GM19240 (cell line): ENCODE measurements around the gene KLHL13.
"Not testable (repeated sequence)": the region's sequence is repeated elsewhere in the genome, so short reads cannot be mapped to it uniquely, and the experiment has no call there.

Source experiments
- DNase-seq: peaks from one replicate; pipeline ENCODE4 v3.0.0; 2011; ENCODE audit warnings: low spot score; ENCODE audit not compliant: insufficient read length

KLHL13 gene

DNA sequence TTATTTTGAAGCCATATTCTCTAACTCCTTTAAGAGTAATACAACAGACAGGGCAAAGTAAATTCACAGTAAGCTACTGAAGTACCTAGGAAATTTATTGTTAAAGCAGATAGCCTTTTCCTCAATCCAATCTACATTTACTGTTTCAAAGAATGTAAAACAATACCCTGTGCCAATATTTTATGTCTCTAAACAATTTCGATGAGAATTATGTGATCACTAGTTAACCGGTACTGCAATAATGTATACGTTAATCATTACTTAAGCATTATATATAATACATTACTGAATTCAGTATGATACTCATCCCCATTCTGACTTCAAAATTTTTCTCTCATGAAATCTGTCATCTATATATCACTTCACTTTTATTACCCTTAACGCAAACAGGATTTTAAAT, 28.5 kb downstream of the KLHL13 start:
- no peak for DNase-seq

DNA sequence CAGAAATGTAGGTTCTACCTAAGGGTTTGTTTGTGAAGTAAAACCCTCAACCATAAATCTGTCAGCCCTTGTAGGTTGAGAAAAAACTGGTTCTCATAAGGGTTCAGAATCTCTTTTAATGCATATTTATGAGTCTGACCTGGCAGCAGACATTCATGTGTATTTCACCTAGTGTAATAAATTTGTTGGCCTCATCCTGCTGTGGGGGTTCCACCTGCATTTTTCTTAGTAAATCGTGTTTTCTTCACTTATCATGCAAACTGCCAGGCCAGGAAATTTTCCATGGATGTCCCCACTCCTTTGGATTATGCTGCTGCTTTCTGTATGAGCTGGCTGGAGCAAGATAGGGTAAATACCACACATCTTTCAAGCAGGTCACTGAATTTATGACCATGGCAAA, 42.4 kb downstream of the KLHL13 start:
- DNase-seq, result no peak

DNA sequence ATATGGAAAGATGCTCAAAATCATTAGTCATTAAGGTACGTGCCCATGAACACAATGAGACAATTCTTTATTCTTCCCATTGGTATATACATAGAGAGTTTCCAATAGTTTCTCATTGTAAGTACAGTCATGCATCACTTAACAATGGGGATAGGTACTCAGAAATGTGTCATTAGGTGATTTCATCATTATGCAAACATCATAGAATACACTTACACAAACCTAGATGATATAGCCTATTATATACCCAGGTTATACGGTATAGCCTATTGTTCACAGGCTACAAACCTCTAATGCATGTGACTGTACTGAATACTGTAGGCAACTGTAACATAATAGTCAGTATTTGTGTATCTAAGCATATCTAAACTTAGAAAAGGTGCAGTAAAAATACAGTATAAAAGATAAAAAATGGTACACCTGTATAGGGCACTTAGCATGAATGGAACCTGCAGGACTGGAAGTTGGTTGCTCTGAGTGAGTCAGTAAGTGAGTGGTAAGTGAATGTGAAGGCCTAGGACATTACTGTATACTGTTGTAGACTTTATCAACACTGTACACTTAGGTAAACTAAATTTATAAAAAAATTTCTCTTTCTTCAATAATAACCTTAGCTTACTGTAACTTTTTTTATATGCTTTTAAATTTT, 49.6 kb downstream of the KLHL13 start:
- DNase-seq, result no peak

DNA sequence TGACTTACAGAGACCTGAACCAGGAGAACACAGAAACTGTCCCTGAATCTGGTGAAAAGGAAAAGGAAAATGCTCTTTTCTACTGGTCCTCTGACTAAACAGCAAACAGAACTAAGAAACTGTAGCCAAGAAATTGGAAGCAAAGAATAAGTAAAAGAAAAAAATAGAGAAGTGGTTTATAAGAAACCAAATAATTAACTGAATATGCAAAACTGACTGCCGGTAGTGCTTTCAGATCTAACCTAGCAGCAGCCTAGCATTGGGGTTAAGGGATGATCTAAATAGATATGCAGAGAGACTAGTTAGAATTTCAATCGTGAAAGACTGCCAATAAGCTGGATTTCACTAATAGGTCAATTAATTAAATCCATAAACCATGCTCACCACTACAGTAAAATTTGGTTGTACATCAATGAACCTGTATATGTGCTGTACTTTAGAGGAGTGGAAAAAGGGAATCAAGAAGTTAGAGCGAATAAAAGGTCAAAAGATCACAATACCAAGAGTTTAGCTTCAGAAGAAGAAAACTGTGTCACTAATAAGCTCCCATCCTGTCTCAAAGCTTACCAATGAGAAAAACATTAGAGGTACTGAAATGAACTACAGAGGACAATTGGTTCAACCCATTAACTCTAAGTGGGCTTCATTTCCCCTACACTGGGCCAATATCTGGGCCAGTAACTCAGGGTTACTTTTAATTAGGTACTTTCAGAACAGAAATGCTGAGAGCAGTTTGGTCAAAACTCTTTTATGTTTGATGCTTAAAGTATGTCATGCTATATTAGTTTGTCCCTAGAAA, 53.6 kb downstream of the KLHL13 start:
- DNase-seq, result no peak

DNA sequence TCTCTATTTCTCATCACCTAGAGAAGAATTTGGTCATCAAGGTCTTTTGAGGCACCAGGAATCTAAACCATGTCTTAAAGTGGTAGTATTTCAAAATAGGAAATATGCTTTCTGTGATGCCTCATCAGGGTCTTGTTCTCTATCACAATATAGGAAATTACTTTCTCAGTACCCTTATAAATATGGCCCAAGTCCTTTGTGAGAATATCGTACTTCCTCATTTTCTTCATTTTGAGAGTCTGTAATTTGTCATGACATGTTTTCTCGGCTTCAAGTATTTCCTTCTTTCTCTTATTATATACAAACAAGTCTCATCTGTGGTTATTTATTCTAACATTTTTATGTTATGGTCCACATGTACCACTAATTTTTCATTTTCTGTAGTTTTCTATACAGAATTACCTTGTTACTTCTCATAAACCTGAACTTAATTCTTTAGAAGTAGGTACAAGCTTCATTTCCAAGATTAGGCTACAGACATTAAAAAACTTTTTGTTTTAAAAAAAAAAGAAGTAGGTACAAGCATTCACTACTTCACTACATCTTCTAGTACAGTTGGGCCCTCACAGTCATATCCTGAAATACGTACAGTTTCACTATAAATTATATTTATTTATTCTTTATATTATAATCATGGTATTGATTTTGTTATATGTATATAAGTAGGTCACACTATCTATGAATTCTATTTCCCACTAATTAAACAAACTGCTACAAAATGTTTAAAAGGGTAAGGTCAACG, 54.4 kb downstream of the KLHL13 start:
- DNase-seq, result no peak

DNA sequence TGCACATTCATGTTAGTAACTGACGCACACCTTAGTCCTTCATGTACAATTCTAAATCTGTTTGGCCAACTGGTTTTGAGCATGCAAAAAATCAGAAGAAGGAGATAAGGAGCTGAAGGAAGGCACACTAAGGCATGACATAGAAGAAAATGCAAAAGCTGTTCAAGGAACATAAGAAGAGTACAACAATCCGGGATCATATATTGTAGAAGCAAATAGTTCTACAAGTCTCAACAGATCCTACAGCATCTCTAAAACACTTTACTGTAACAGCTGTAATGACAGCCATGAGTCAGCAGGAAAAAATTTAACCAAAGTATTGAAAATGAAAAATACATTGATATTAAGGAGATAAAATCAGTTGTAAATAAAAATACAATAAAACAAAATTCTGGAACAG, 57.7 kb downstream of the KLHL13 start:
- no peak for DNase-seq

DNA sequence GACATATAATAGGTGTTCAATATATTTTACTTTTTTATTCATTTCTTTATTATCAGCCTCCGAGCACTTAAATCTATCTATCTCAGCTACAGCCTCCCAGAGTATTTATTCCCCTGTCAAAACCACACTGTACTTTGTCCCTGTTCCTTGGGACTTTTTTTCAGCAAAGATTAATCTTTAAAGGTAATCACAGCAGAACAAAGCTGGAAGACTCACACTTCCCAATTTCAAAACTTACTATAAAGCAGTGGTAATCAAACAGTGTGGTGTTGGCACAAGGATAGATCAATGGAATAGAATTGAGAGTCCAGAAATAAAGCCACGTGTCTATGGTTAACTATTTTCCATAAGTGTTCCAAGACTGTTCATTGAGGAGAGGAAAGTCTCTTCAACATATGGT, 59.7 kb downstream of the KLHL13 start:
- DNase-seq, result no peak

DNA sequence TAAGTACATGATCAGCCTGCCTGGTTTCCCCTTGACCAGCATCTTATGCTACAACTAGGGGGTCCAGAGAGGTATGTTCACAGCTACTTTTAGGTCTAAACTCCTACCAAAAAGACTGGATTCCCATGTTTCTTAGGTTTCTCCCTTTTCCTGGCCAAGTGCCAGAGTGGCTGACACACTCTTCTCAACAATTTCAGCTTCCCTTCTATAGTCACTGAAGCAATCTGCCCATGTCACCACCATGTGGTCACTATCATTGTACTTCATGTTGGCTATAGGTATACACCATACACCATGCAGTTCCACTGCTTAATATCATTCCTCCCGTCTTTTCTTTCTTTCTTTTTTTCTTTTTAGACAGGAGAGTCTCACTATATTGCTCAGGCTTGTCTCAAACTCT, 66.9 kb downstream of the KLHL13 start:
- no peak for DNase-seq

DNA sequence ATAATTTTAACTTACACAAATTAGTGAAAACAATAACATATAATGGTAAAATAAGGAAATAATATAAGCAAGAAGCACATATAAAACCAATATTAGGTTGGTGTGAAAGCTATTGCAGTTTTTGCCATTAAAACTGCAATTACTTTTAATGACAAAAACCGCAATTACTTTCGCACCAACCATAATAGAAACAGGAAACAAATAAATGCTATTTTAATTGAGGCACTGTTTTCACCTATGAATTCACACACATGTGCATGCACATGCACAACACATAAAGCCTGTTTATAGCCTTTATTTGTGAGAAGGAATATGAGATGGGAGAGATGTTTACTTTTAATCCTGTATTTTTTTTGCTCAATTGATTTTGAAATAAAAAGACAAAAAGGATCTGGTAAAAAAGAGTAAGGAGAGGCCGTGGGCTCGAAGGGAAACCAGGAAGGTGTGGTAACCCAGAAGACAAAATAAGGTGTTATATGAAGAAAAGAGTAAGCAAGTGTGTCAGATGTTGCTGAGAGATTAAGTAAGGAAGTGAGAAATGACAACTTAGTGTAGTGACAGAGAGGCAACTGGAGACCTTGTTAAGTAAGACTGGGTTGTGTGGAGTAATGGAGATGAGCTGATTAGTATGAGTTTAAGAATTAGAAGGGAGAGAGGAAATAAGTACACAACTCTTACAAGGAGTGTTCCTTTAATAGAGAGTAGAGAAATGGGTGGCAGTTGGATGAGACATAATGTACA, 69.0 kb downstream of the KLHL13 start:
- DNase-seq, result no peak

DNA sequence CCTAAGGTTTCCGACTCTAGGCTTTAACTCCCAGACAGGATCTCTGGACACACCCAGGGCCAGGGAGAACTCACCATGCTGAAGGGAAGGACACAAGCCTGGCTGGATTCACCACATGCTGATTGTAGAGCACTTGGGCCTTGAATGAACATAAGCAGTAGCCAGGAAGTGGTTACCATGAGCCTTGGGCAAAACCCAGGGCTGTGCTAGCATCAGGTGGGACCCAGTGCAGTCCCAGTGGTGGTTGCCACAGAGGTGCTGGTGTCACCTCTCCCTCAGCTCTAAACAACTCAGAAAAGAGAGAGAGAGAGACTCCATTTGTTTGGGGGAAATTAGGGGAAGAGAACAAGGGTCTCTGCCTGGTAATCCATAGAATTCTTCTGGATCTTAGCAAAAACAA, 77.0 kb downstream of the KLHL13 start:
- DNase-seq, result no peak

DNA sequence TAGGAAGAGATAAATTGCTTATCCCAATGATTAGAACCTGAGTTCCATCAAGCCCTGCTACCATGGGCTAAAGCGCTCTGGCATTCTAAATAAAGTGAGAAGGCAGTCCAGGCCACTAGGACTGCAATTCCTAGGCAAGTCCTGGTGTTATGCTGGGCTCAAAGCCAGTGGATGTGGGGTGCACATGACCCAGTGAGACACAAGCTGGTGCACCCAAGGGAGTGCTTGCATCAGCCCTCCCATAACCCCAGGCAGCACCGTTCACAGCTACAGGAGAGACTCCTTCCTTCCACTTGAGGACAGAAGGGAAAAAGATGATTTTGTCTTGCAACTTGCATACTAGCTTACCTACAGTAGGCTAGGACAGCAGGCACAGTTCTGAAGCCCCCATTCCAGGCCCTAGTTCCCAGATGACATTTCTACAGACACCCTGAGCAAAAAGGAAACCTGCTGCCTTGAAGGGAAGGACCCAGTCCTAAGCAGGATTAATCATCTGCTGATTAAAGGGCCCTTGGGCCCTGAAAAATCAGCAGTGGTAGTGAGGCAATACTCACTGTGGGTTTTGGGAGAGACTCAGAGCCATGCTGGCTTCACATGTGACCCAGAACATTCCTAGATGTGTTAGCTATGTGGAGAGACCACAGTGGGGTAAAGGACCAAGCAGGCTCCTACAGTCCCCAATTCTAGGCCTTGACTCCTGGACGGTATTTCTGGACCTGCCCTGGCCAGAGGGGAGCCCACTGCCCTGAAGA, 77.8 kb downstream of the KLHL13 start:
- DNase-seq, result no peak

DNA sequence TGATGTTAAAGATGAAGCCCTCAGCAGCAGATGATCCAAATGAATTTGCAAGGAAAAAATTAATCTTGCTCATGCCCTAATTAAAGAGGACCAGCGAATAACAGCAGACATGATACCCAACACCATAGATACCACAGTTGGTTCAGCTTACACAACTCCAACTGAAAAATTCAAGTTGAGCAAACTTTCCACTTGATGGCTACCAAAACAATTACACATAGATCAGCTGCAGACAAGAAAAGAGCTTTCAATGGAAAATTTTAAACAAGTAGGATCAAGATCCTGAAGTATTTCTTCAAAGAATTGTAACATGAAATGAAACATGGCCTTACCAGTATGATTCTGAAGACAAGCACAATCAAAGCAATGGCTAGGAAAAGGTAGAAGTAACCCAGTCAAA, 90.0 kb downstream of the KLHL13 start:
- DNase-seq, result no peak

DNA sequence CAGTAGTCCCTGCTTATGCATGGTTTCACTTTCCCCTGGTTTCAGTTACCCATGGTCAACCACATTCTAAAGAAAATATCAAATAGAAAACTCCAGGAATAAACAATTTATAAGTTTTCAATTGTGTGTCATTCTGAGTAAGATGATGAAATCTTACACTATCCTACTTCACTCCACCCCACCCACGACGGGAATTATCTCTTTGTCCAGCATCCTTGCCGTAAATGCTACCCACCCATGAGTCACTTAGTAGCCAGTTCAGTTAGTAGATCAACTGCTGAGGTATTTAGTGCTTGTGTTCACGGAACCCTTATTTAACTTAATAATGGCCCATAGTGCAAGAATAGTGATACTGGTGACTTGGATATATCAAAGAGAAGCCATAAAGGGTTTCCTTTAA, 91.4 kb downstream of the KLHL13 start:
- DNase-seq, result no peak

DNA sequence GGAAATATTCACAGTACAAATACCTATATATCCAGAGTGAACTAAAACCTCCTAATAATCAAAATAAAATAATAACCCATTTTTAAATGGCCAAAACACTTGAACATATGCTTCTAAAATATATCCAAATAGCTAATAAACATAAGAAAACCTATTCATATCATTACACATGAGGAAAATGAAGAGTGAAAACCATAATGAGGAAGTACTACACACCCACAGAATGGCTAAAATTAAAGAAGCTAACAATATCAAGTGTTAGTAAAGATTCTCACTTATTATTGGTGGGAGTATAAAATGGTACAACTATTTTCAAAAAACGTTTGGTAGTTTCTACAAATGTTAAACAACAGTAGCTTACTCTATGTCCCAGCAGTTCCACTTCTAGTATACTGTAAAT, 92.1 kb downstream of the KLHL13 start:
- DNase-seq, result no peak

DNA sequence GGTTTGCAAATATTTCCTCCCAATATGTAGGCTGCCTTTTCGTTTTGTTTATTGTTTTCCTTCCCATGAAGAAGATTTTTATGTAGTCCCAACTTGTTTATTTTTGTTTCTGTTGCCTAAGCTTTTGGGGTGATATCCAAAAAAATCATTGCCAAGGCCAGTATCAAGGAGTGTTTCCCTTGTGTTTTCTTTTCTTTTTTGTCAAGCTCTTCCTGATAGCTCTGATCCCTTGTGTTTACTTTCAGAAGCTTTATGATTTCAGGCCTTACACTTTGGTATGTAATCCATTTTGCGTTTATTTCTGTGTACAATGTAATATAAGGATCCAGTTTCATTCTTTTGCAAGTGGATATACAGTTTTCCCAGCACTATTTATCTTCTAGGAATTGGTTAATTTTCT, 93.9 kb downstream of the KLHL13 start:
- no peak for DNase-seq

DNA sequence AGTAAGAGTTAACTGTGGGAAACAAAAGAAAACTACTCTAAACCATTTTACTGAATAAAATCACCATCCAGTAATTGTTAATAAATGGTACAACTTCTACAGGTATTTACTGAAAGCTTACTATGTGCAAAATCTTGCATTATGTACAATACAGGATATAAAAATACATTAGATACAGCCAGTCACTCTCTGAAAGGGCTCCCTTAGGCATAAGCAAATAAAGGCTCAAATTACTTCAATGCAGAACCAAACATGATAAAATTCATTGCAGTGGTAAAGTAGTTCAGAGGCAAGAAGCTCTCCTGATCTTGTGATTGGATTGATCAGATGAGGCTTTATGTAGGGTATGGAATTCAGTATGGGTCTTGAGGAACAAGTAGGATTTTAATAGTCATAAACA, 100.2 kb downstream of the KLHL13 start:
- no peak for DNase-seq

DNA sequence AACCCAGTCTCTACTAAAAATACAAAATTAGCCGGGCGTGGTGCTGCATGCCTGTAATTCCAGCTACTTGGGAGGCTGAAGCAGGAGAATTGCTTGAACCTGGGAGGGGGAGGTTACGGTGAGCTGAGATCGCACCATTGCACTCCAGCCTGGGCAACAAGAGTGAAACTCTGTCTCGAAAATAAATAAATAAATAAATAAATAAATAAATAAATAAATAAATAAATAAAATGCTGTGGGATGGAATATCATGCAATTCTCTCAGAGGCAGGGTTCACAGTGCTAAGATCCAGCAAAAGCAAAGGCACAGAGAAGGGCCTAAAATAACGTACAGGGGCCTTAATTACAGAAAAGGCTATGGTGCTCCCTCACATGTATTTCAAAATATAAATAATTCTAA, 114.2 kb downstream of the KLHL13 start:
- DNase-seq, result not testable (repeated sequence)

DNA sequence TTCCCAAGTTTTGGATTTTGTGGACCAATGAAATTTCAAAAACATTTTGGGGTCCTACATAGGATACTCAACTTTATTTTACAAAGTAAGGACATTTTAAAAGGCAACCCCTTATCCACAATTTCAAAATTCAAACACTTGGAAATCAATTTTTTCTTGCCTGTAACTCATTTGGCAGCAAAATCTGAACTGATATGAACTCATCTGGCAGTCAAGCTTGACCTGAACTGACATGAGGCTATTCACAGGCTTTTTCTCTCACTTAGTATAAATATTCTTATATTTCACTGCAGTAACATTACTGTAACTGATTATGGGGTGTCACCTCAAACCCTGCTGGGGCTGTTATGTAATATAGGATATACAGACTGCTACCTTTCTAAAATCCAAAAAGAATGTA, 116.1 kb downstream of the KLHL13 start:
- no peak for DNase-seq

DNA sequence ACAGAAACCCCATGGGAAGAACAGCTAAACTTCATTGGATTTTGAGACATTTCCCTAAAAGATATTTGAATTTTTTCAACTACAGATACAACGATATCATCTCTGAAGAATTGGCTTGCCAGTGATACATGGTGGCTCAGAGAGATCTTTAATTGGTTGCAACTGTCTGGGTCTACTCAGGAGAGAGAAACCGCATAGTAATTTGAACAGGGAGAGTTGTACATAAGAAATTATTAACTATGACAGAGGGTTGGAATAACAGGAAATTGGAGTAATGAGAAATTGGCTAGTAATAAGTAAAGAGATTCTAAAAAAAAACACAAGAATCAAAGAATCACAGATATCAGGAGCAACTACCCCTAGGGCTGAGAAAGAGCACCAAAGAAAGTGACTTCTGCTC, 118.4 kb downstream of the KLHL13 start:
- DNase-seq, result no peak

DNA sequence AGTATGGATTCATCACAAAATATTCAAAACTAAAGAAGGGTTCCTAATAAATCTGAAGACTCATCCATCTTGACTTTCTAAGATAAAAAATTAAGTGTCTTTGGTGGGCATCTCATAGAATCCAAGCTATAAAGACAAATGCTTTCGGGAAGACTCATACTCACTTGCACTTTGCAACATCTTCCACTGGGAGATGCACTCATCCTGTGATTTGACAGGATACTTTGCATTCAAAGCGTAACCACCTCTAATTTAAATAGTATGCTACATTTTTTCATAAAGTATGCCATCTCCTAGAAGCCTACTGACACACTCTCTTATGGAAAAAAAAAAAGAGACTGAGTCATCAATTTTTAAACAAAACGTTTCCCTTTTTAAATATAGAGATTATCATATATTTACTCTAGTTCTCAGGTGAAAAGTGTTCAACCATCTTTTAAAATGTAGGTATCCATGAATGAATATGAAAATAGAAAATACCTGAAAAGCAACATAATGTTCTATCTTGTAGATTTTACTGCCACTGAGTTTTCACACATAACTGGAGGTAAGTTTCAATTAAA, 119.6 kb downstream of the KLHL13 start:
- DNase-seq, result no peak

DNA sequence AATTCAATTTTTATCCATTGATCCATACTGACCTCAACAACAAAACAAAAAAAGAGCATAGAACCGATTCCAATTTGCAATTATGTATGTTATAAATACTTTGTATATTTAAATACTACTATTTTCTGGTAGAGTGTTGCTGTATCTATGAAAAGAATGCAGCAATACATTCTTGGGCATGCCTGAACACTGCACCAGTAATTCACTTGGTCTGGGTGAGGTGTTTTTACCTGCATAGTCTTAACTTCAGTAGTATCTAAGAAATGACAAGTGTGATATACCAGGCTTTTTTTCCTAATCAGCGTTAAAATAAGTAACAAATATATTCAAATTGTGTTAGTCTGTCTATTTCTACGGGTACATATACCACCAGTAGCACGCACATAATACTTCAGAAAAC, 120.2 kb downstream of the KLHL13 start:
- DNase-seq, result no peak
